HUES6 (cell line): ENCODE results near the gene UBE2D2.
"Not testable (repeated sequence)": the region's sequence is repeated elsewhere in the genome, so short reads cannot be mapped to it uniquely, and the experiment has no call there.

Source experiments
- H3K27ac ChIP-seq: 2 replicates; pipeline ENCODE4 v1.7.0; 2013; ENCODE audit warnings: low read depth, mild to moderate bottlenecking, low read length, inconsistent platforms
- H3K27me3 ChIP-seq: 2 replicates; pipeline ENCODE4 v1.6.1; 2013; ENCODE audit warnings: low read length; ENCODE audit not compliant: control insufficient read depth, insufficient read depth
- H3K36me3 ChIP-seq: 2 replicates; pipeline ENCODE4 v1.6.1; 2013; ENCODE audit warnings: low read length; ENCODE audit not compliant: control insufficient read depth, insufficient read depth
- H3K4me1 ChIP-seq: 2 replicates; pipeline ENCODE4 v1.6.1; 2013; ENCODE audit warnings: low read length; ENCODE audit not compliant: control insufficient read depth, insufficient read depth
- H3K4me3 ChIP-seq: 2 replicates; pipeline ENCODE4 v1.5.1; 2013; ENCODE audit warnings: low read depth, low read length
- H3K9ac ChIP-seq: one replicate; pipeline ENCODE4 v1.6.1; 2013; ENCODE audit warnings: mild to moderate bottlenecking, low read length
- H3K9me3 ChIP-seq: 2 replicates; pipeline ENCODE4 v1.6.1; 2013; ENCODE audit warnings: low read depth, low read length; ENCODE audit not compliant: control insufficient read depth, insufficient read depth

The UBE2D2 gene

GRCh38 chr5:139569270-139569955, 8.3 kb downstream of the UBE2D2 start:
- no peak overlapping the region for H3K4me3 ChIP-seq
- H3K27ac ChIP-seq: no peak overlapping the region
- no peak overlapping the region for H3K9ac ChIP-seq
- no peaks in the 10 kb centered on the region for H3K27me3 ChIP-seq
- peaks cover 35% of the 10 kb centered on the region for H3K36me3 ChIP-seq
- H3K4me1 ChIP-seq: peaks cover 12% of the 10 kb centered on the region
- H3K9me3 ChIP-seq: no peaks in the 10 kb centered on the region

- no peak overlapping the region for H3K27ac ChIP-seq
- H3K4me1 ChIP-seq: peaks cover 6% of the 10 kb centered on the region; the same call in 1 of the 2 replicates
- no peak overlapping the region for H3K4me3 ChIP-seq
- H3K9ac ChIP-seq: no peak overlapping the region
- H3K27me3 ChIP-seq: no peaks in the 10 kb centered on the region
- no peaks in the 10 kb centered on the region for H3K9me3 ChIP-seq
- H3K36me3 ChIP-seq: peaks cover 25% of the 10 kb centered on the region
These were observed 10.4 kb downstream of the UBE2D2 start for GRCh38 chr5:139571543-139571942.

GRCh38 chr5:139571966-139572365, 10.8 kb downstream of the UBE2D2 start:
- Histone ChIP-seq H3K4me1 (peaks cover 6% of the 10 kb centered on the region; the same call in 1 of the 2 replicates), H3K9me3 (no peaks in the 10 kb centered on the region), H3K36me3 (peaks cover 21% of the 10 kb centered on the region), H3K27ac (no peak overlapping the region), H3K9ac (no peak overlapping the region), H3K4me3 (no peak overlapping the region), H3K27me3 (no peaks in the 10 kb centered on the region)

- H3K4me3 ChIP-seq: no peak overlapping the region
- H3K9me3 ChIP-seq: no peaks in the 10 kb centered on the region
- H3K36me3 ChIP-seq: peaks cover 11% of the 10 kb centered on the region
- peaks cover 6% of the 10 kb centered on the region; the same call in 1 of the 2 replicates for H3K4me1 ChIP-seq
- no peak overlapping the region for H3K9ac ChIP-seq
- H3K27ac ChIP-seq: no peak overlapping the region
- no peaks in the 10 kb centered on the region for H3K27me3 ChIP-seq
These were observed 13.6 kb downstream of the UBE2D2 start for GRCh38 chr5:139574641-139575312.

GRCh38 chr5:139575313-139575646, 14.1 kb downstream of the UBE2D2 start:
- H3K27me3 ChIP-seq: no peaks in the 10 kb centered on the region
- H3K9me3 ChIP-seq: no peaks in the 10 kb centered on the region
- no peak overlapping the region for H3K9ac ChIP-seq
- H3K4me3 ChIP-seq: no peak overlapping the region
- H3K27ac ChIP-seq: no peak overlapping the region
- peaks cover 6% of the 10 kb centered on the region; the same call in 1 of the 2 replicates for H3K4me1 ChIP-seq
- H3K36me3 ChIP-seq: peaks cover 11% of the 10 kb centered on the region

GRCh38 chr5:139575751-139576150, 14.6 kb downstream of the UBE2D2 start:
- Histone ChIP-seq H3K36me3 (peaks cover 13% of the 10 kb centered on the region), H3K27me3 (no peaks in the 10 kb centered on the region), H3K27ac (no peak overlapping the region), H3K4me3 (no peak overlapping the region), H3K9ac (no peak overlapping the region), H3K4me1 (peaks cover 6% of the 10 kb centered on the region; the same call in 1 of the 2 replicates), H3K9me3 (no peaks in the 10 kb centered on the region)

DNA sequence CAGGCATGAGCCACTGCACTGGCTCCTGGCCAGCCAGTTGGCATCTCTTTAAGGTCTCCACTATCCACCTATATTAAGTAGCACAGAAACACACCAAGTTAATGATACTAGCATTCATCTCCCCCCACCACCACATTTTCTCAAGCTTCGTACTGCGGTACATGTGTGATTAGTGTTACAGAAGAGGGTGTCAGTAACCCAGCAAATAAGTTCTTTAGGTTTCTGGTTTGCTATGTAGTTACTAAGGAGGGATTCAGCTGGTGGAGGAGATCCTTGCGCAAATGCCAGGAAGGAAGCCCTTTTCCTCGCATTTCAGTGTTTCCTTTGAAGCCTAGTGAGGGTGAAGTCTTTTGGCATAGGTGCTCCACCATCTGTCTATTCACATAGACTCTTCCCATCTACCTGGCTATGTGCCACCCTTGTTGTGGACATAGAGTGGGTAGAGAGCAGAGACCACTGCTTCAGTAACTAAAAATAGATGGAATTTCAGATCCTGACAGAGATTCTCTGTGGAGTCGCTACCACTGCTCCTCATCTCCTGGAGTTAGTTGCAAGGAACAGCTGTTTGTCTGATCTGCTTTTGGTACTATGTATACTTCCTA, 16.7 kb downstream of the UBE2D2 start:
- Histone ChIP-seq H3K27ac (no peak overlapping the region), H3K4me1 (peaks cover 6% of the 10 kb centered on the region; the same call in 1 of the 2 replicates), H3K9ac (no peak overlapping the region), H3K27me3 (no peaks in the 10 kb centered on the region), H3K36me3 (peaks cover 16% of the 10 kb centered on the region), H3K9me3 (no peaks in the 10 kb centered on the region), H3K4me3 (no peak overlapping the region)

GRCh38 chr5:139578325-139578724, 17.2 kb downstream of the UBE2D2 start:
- Histone ChIP-seq H3K9me3 (no peaks in the 10 kb centered on the region), H3K4me1 (peaks cover 6% of the 10 kb centered on the region; the same call in 1 of the 2 replicates), H3K4me3 (no peak overlapping the region), H3K9ac (no peak overlapping the region), H3K27me3 (no peaks in the 10 kb centered on the region), H3K27ac (no peak overlapping the region), H3K36me3 (peaks cover 16% of the 10 kb centered on the region)

GRCh38 chr5:139582181-139582580, 21.0 kb downstream of the UBE2D2 start:
- H3K27me3 ChIP-seq, H3K4me3 ChIP-seq, H3K9ac ChIP-seq, H3K27ac ChIP-seq, H3K9me3 ChIP-seq, H3K4me1 ChIP-seq: not testable (repeated sequence)
- H3K36me3 ChIP-seq: peaks cover 29% of the 10 kb centered on the region

DNA sequence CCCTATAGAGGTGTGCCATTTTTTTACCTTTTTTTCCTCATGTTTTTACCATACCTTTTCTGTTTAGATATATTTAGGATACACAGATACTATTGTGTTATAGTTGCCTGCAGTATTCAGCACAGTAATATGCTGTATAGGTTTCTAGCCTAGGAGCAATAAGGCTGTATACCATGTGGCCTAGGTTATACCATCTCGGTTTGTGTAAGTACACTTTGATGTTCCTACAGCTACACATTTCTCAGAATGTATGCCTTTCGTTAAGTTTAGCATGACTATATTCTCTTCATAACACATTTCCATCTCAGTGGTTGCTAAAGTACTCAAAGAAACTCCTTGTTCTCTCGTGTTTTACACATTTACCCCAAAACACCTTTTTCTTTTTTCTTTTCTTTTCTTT, 23.0 kb downstream of the UBE2D2 start:
- Histone ChIP-seq H3K36me3 (peaks cover 39% of the 10 kb centered on the region), H3K4me1 (no peaks in the 10 kb centered on the region), H3K27me3 (no peaks in the 10 kb centered on the region), H3K9ac (no peak overlapping the region), H3K4me3 (no peak overlapping the region), H3K27ac (no peak overlapping the region), H3K9me3 (no peaks in the 10 kb centered on the region)

GRCh38 chr5:139588116-139588515, 27.0 kb downstream of the UBE2D2 start:
- not testable (repeated sequence) for H3K9ac ChIP-seq, H3K27me3 ChIP-seq, H3K9me3 ChIP-seq, H3K27ac ChIP-seq, H3K4me1 ChIP-seq, H3K4me3 ChIP-seq
- H3K36me3 ChIP-seq: peaks cover 34% of the 10 kb centered on the region
